ENCODE measurements around the gene PRKACA.

Gene PRKACA

DNA sequence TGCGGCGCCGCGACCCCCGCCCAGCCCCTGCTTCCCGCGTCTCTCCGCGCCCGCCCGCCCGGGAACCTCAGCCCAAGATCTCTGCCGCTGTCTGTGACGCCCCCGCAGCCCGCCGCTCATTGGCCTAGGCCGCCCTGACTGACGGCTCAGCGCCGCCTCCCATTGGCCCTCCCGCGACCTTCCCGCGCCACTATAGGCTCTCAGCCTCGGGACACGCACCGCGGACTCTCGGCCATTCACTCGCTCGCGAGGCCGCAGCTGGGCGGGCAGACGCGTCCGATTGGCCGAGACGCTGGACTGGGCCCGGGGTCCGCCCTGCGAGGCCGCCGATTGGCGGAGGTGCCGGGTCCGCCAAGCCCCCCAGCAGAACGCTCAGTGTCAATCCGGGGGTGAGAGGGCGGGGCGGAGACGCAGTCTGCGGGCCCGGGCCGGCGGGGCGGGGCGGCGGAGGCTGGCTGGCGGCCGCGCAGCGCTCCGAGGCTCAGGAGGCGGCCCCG, at the start of gene PRKACA:
PRKACA (minus strand) TSS at position 95 of the 497 bp plus-strand sequence. CDS start 215 bp downstream, outside the sequence.
- Histone ChIP-seq H3K9ac (ENCODE audit: low read length) (peak within 1 kb of the TSS; percentile 75), H3K4me3 (ENCODE audit: low read length) (peak within 1 kb of the TSS; percentile 92), H3K36me3 (replicated peaks; ENCODE audit: insufficient read depth, low read length) (no peaks in the 10 kb centered on the region), H3K79me2 (ENCODE audit: low read length) (peaks cover 41% of the 10 kb centered on the region), H2AFZ (ENCODE audit: low read length) (peak within 1 kb of the TSS; percentile 57), H3K4me1 (ENCODE audit: low read length) (peaks cover 21% of the 10 kb centered on the region), H3K4me2 (ENCODE audit: low read depth, low read length) (peak within 1 kb of the TSS; percentile 97), H3K9me3 (replicated peaks; ENCODE audit: insufficient read depth, low read length) (no peaks in the 10 kb centered on the region), H4K20me1 (ENCODE audit: insufficient read depth, low read length) (no peaks in the 10 kb centered on the region), H3F3A (ENCODE audit: insufficient read depth, low read length) (peaks cover 24% of the 10 kb centered on the region), H3K27ac (ENCODE audit: low read length) (peak within 1 kb of the TSS; percentile 66; the same call in 1 of the 2 replicates), H3K9me2 (replicated peaks; ENCODE audit: insufficient read depth, low read length) (no peaks in the 10 kb centered on the region), H3K27me3 (replicated peaks; ENCODE audit: insufficient read depth, low read length) (no peaks in the 10 kb centered on the region)
- TF ChIP-seq, protein P1, sequence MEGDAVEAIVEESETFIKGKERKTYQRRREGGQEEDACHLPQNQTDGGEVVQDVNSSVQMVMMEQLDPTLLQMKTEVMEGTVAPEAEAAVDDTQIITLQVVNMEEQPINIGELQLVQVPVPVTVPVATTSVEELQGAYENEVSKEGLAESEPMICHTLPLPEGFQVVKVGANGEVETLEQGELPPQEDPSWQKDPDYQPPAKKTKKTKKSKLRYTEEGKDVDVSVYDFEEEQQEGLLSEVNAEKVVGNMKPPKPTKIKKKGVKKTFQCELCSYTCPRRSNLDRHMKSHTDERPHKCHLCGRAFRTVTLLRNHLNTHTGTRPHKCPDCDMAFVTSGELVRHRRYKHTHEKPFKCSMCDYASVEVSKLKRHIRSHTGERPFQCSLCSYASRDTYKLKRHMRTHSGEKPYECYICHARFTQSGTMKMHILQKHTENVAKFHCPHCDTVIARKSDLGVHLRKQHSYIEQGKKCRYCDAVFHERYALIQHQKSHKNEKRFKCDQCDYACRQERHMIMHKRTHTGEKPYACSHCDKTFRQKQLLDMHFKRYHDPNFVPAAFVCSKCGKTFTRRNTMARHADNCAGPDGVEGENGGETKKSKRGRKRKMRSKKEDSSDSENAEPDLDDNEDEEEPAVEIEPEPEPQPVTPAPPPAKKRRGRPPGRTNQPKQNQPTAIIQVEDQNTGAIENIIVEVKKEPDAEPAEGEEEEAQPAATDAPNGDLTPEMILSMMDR (IDR thresholded peaks at IDR 0.05; ENCODE audit: low read length), result no peak
- TF ChIP-seq EZH2phosphoT487 (IDR thresholded peaks at IDR 0.05; ENCODE audit: low read length) (no peak), EZH2 (optimal IDR thresholded peaks at IDR 0.05; ENCODE audit: low read depth, low read length) (no peak)
- DNase-seq, result peak; percentile 99

DNA sequence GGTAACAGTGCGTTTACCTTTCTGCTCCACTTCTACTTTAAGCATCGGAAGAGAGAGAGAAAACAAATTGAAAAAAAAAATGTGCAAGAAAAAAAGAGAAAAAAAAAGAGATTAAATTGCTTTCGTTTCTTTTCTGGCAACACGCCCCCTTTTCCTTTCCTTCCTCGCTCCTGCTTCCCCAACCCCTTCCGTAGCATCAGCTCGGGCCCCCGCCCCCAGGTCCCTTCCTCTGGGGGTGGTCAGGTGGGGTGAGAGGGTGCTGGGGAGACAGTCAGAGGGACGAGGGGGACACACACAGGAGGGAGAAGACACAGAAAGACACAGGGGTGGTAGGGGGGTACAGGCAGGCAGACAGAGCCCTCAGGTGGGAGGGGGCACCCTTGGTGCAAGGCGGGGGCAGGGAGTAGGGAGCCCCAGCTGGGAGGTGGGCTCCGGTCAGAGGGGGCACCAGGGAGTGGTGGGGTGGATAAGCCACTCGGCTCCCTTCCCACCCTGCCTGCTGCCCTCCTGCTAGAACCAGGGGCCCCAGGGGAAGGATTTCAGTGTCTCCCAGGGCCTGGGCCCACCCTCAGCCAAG, 49.5 kb upstream of the PRKACA start:
- Histone ChIP-seq H4K20me1 (ENCODE audit: insufficient read depth, low read length) (no peaks in the 10 kb centered on the region), H2AFZ (ENCODE audit: low read length) (no peak overlapping the region), H3F3A (ENCODE audit: insufficient read depth, low read length) (no peaks in the 10 kb centered on the region), H3K27ac (ENCODE audit: low read length) (no peak overlapping the region), H3K36me3 (replicated peaks; ENCODE audit: insufficient read depth, low read length) (no peaks in the 10 kb centered on the region), H3K4me3 (ENCODE audit: low read length) (no peak overlapping the region), H3K9ac (ENCODE audit: low read length) (no peak overlapping the region), H3K9me2 (replicated peaks; ENCODE audit: insufficient read depth, low read length) (no peaks in the 10 kb centered on the region), H3K4me1 (ENCODE audit: low read length) (no peaks in the 10 kb centered on the region), H3K27me3 (replicated peaks; ENCODE audit: insufficient read depth, low read length) (peaks cover 89% of the 10 kb centered on the region), H3K79me2 (ENCODE audit: low read length) (no peaks in the 10 kb centered on the region), H3K9me3 (replicated peaks; ENCODE audit: insufficient read depth, low read length) (no peaks in the 10 kb centered on the region), H3K4me2 (ENCODE audit: low read depth, low read length) (no peak overlapping the region)
- DNase-seq, result no peak
- TF ChIP-seq EZH2phosphoT487 (IDR thresholded peaks at IDR 0.05; ENCODE audit: low read length) (no peak), EZH2 (optimal IDR thresholded peaks at IDR 0.05; ENCODE audit: low read depth, low read length) (no peak)
- TF ChIP-seq, protein P1 (IDR thresholded peaks at IDR 0.05; ENCODE audit: low read length), result no peak

DNA sequence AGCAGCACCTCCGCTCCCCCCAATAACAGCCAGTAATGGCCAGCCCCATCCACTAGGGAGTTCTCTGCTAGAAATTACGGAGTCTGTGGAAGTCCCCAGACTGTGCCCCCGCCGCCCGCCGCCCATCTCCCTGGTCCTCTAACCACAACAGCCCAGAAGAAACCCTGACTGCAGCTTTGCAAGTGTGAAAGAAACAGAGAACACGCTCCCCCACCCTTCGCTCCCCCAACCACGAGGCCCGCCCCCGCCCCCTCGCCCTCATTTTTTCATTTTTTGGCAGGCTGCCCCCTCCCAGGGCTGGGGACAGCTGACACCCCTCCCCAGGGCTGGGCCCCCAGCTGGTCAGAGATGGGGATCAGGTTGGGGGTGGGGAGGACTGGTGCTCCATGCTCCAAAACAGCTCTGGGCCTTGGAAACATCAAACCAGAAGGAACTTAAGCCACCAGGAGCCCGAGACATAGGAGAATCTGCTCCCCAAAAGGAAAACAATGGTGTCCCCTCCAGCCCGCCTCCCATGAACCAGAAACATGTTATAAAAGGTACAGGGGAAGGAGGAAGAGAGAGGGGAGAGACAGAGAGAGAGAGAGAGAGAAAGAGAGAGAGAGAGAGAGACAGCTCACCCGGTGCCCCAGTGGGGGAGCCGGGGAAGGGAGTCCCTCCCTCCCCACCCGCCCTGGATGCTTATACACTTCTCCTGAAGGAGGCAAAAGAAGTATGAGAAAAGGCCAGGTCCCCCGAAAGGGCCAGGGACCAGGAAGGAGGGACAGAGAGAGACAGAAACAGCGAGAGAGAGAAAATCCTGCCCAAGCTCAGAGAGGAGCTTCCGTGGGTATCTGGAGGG, 48.6 kb upstream of the PRKACA start:
- H3K4me2 ChIP-seq (ENCODE audit: low read depth, low read length), result no peak overlapping the region

More for the DNA sequence above, 48.6 kb upstream of the PRKACA start:
- H4K20me1 ChIP-seq (ENCODE audit: insufficient read depth, low read length), result no peaks in the 10 kb centered on the region
- no peak overlapping the region for H3K9ac ChIP-seq (ENCODE audit: low read length)
- H3F3A ChIP-seq (ENCODE audit: insufficient read depth, low read length), result no peaks in the 10 kb centered on the region
- peaks cover 90% of the 10 kb centered on the region for H3K27me3 ChIP-seq (replicated peaks; ENCODE audit: insufficient read depth, low read length)
- no peak overlapping the region for H2AFZ ChIP-seq (ENCODE audit: low read length)
- no peaks in the 10 kb centered on the region for H3K9me2 ChIP-seq (replicated peaks; ENCODE audit: insufficient read depth, low read length)
- no peaks in the 10 kb centered on the region for H3K79me2 ChIP-seq (ENCODE audit: low read length)
- TF ChIP-seq EZH2phosphoT487 (IDR thresholded peaks at IDR 0.05; ENCODE audit: low read length), result no peak
- TF ChIP-seq EZH2 (optimal IDR thresholded peaks at IDR 0.05; ENCODE audit: low read depth, low read length), result no peak
- TF ChIP-seq, protein P1 (IDR thresholded peaks at IDR 0.05; ENCODE audit: low read length), result no peak
- no peaks in the 10 kb centered on the region for H3K36me3 ChIP-seq (replicated peaks; ENCODE audit: insufficient read depth, low read length)
- DNase-seq, result no peak
- no peak overlapping the region for H3K27ac ChIP-seq (ENCODE audit: low read length)
- no peaks in the 10 kb centered on the region for H3K4me1 ChIP-seq (ENCODE audit: low read length)
- no peak overlapping the region for H3K4me3 ChIP-seq (ENCODE audit: low read length)
- no peaks in the 10 kb centered on the region for H3K9me3 ChIP-seq (replicated peaks; ENCODE audit: insufficient read depth, low read length)
